Suprapubic skin (tissue), 4 donors: Measurements from ENCODE around the gene POLL. TPM values are rescaled to one million over a fixed set of nuclear protein-coding genes. Genes with fewer than 3 reads are reported as not detected.
A peak's percentile ranks its signal among the peaks of the same experiment; 100 is the strongest.

Experiments
- DNase-seq, 2 donors: peaks; one replicate each; pipeline ENCODE4 v3.0.0-alpha.2; 2019; ENCODE audit warnings: low spot score in 2 of 2
- H3K27ac ChIP-seq: fragments of 200-600 bp; sonication (generic); one replicate; pipeline ENCODE4 v1.5.1; 2019
- H3K27me3 ChIP-seq: fragments of 200-600 bp; sonication (generic); one replicate; pipeline ENCODE4 v1.5.1; 2019
- H3K36me3 ChIP-seq: fragments of 200-600 bp; sonication (generic); one replicate; pipeline ENCODE4 v1.5.1; 2019
- H3K4me1 ChIP-seq: fragments of 200-600 bp; sonication (generic); one replicate; pipeline ENCODE4 v1.5.1; 2019
- H3K4me3 ChIP-seq: fragments of 200-600 bp; sonication (generic); one replicate; pipeline ENCODE4 v1.5.1; 2019; ENCODE audit warnings: mild to moderate bottlenecking
- H3K9me3 ChIP-seq: fragments of 200-600 bp; sonication (generic); one replicate; pipeline ENCODE4 v1.5.1; 2019
- EP300 ChIP-seq: sonication (generic); formaldehyde crosslinking; IDR thresholded peaks from one replicate; pipeline ENCODE4 v1.6.1; 2017; ENCODE audit warnings: antibody characterized with exemption
- POLR2A ChIP-seq, 2 donors: fragments of 450-650 bp; IDR thresholded peaks; one replicate each; pipeline ENCODE4 v1.6.1; 2017; ENCODE audit warnings: antibody characterized with exemption in 2 of 2, mild to moderate bottlenecking in 2 of 2, moderate library complexity in 2 of 2
- POLR2AphosphoS5 ChIP-seq, 3 donors: sonication (generic); formaldehyde crosslinking; IDR thresholded peaks; one replicate each; pipeline ENCODE4 v1.6.1; 2017; ENCODE audit warnings: antibody characterized with exemption in 3 of 3
- WGBS: methylation state at CpG from one replicate; pipeline ENCODE4 v1.1.5; 2018; 5-methylcytosine and 5-hydroxymethylcytosine counted together
- total RNA-seq, 4 donors: library from RNA; depleted of rRNA; stranded (reverse); fragments of >200 nt; gene quantifications; one replicate each; pipeline ENCODE4 v1.1.0, GENCODE V29; 2016
- TF ChIP-seq, protein P1 (sequence below), 2 donors: fragments of 200-600 bp in 1 of 2; fragments of 450-650 bp in 1 of 2; sonication (generic) in 1 of 2; IDR thresholded peaks; one replicate each; pipeline ENCODE4 v1.5.1; 2016 to 2019; ENCODE audit warnings: antibody characterized with exemption in 2 of 2, mild to moderate bottlenecking in 1 of 2, moderate library complexity in 1 of 2

The POLL gene
- total RNA-seq, 4 donors from 2014 or later: 13.5 to 32.3 (median 20.6) TPM

DNA sequence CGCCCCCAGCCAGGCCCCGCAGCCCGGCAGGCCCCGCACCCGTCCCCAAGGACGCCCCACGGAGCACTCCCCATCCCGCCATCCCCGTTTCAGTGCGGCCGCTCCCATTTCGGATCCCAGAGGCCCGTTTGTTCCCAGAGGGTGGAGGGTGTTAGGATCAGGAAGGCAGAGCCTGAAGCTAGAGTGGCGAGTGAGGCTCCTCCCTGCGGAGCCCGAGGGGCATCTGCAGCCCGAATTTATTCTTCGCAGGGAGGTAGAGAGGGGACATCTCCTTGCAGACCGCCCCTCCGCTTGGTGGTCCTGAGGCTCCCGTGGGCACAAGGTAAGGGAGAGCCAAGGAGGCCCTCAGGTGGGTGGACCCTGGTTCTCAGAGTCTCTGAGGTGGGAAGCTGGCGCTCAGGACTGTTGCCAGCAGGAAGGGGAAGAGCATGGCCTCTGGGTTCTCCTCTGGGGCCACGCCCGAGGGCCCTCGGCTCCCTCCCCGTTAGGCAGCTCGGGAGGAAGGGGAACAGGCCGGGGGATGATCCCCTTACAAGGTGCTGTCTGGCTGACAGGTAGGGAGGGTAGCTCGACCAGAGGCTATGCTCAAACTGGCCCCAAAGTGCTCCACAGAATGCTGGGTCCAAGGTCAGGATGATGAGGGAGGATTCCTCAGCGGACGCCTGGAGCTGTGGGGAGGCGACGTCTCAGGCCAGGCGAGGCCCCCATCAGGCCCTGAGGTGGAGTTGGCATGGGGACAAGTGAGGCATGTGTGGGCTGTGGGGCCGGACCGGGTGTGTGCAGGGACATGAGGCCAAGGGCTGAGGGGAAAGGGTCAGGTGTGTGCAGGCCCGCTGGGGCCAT, 17.4 kb downstream of the POLL start:
- H3K36me3 ChIP-seq: no peaks in the 10 kb centered on the region
- WGBS: 23% methylated on average over 19 of the region's 37 CpGs
- peaks cover 43% of the 10 kb centered on the region for H3K27me3 ChIP-seq
- TF ChIP-seq POLR2A (IDR thresholded peaks at IDR 0.05): no peak
- TF ChIP-seq, protein P1, sequence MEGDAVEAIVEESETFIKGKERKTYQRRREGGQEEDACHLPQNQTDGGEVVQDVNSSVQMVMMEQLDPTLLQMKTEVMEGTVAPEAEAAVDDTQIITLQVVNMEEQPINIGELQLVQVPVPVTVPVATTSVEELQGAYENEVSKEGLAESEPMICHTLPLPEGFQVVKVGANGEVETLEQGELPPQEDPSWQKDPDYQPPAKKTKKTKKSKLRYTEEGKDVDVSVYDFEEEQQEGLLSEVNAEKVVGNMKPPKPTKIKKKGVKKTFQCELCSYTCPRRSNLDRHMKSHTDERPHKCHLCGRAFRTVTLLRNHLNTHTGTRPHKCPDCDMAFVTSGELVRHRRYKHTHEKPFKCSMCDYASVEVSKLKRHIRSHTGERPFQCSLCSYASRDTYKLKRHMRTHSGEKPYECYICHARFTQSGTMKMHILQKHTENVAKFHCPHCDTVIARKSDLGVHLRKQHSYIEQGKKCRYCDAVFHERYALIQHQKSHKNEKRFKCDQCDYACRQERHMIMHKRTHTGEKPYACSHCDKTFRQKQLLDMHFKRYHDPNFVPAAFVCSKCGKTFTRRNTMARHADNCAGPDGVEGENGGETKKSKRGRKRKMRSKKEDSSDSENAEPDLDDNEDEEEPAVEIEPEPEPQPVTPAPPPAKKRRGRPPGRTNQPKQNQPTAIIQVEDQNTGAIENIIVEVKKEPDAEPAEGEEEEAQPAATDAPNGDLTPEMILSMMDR (IDR thresholded peaks at IDR 0.05): peak in 1 of 2 donors; percentile 23
- peaks cover 26% of the 10 kb centered on the region for H3K4me1 ChIP-seq
- no peaks in the 10 kb centered on the region for H3K9me3 ChIP-seq
- H3K4me3 ChIP-seq: peak overlapping the region; percentile 61
- peak in 1 of 2 donors; percentile 68 for DNase-seq
- no peak overlapping the region for H3K27ac ChIP-seq

DNA sequence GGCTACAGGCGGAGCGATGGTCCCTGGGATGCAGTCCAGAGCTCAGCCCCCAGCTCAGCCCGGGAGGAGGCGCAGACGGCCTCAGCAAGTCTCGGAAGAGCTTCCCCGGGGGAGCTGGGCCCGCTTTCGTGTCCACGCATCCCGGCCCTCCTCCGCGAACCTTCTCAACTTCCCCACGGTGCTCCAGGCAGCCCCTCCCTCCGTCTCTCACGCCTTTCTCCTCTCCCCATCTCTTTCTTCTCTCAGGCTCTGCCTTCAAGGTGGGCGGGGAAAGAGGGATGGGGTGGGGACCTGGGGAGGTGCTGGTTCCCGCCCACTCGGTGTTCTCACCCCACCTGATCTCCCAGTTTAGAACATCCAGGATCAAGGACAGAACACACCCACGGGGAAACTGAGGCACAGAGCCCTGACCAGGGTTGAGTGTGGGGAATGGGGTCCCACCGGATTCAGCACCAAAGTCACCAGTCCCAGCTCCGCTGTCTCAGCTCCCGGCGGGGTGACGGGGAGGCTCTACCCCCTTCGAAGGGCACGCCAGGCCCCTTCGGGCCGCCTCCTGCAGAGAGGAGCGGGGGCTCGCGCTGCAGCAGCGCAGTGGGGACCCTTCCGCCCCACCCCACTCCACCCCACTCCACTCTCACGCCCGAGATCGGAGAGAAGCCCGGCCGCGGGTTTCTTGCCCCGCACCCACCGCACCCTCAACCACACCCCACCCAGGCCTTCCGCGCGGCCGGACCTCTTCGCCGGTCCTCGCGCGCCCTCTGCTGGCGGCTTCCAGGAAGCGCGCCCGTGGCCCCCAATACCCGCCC, 18.2 kb downstream of the POLL start:
- 1% methylated on average over 37 of the region's 56 CpGs for WGBS
- TF ChIP-seq, protein P1 (IDR thresholded peaks at IDR 0.05): peak; percentile 66 to 97
- TF ChIP-seq EP300 (no peak), POLR2A (IDR thresholded peaks at IDR 0.05) (no peak), POLR2AphosphoS5 (IDR thresholded peaks at IDR 0.05) (no peak)
- peaks cover 51% of the 10 kb centered on the region for H3K27me3 ChIP-seq
- H3K27ac ChIP-seq: no peak overlapping the region
- peaks cover 26% of the 10 kb centered on the region for H3K4me1 ChIP-seq
- peak overlapping the region; percentile 61 for H3K4me3 ChIP-seq
- no peaks in the 10 kb centered on the region for H3K36me3 ChIP-seq
- no peaks in the 10 kb centered on the region for H3K9me3 ChIP-seq
- DNase-seq: peak in 1 of 2 donors; percentile 84

DNA sequence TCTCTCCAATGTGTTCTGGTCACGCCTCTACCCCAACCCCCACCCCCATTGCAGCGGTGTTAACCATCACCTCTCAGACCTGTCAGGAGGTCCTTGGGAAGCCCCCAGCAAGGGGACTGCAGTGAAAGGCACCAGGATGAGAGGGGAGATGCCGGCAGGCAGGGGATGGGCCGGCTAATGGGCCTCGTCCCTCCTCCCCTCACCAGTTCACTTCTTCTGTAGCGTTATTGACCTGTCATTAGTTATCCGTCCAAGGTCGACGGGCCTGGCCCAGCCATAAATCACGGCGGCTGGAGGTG, 18.8 kb downstream of the POLL start:
- 25% methylated on average over 10 of the region's 11 CpGs for WGBS
- Histone ChIP-seq H3K4me3 (peak overlapping the region; percentile 61), H3K4me1 (peaks cover 26% of the 10 kb centered on the region), H3K36me3 (no peaks in the 10 kb centered on the region), H3K27ac (no peak overlapping the region), H3K27me3 (peaks cover 56% of the 10 kb centered on the region), H3K9me3 (no peaks in the 10 kb centered on the region)
- TF ChIP-seq POLR2A (IDR thresholded peaks at IDR 0.05) (no peak), POLR2AphosphoS5 (IDR thresholded peaks at IDR 0.05) (no peak), EP300 (no peak)
- TF ChIP-seq, protein P1 (IDR thresholded peaks at IDR 0.05): no peak
- DNase-seq: no peak

DNA sequence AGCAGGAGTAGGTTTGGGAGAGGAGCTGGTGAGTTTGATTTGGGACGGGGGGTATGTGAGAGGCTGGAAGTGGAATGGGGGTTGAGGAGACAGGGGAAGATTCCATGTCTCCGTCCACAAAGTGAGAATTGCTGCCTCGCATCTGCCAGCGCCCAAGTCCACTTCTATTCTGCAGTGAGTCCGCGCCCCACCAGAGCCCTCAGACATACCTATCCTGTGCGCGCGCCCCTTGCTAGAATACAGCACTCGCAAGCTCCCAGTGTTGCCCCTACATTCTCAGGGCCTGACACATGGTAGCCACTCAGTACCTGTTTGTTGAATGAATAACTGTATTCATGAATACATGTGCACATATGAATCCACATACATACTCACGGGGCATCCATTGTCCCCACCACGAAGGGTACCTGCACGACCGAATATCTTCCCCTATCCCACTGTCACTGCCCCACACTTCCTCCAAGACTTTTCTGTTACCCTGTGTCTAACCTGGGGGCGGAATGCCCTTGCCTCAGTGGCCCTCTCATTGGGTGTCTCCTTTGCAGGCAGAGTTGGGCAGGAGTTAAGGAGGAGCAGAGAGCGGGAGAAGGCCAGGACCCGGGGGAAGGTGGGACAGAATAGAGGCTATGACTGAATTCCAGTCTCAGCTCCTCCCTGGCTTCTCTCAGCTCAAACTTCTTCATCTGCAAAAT, 19.9 kb downstream of the POLL start:
- no peaks in the 10 kb centered on the region for H3K36me3 ChIP-seq
- TF ChIP-seq, protein P1 (IDR thresholded peaks at IDR 0.05): no peak
- TF ChIP-seq POLR2AphosphoS5 (IDR thresholded peaks at IDR 0.05) (no peak), POLR2A (IDR thresholded peaks at IDR 0.05) (no peak), EP300 (no peak)
- no peak overlapping the region for H3K4me3 ChIP-seq
- DNase-seq: no peak
- H3K27me3 ChIP-seq: peaks cover 65% of the 10 kb centered on the region
- peaks cover 26% of the 10 kb centered on the region for H3K4me1 ChIP-seq
- H3K27ac ChIP-seq: no peak overlapping the region
- no peaks in the 10 kb centered on the region for H3K9me3 ChIP-seq
- 78% methylated on average over 17 of the region's 17 CpGs for WGBS
